GM10266 (cell line): ENCODE data around the gene PRR33.

Source experiments
- DNase-seq: peaks from one replicate; pipeline ENCODE4 v3.0.0; 2012; ENCODE audit errors: extremely low spot score
- CTCF ChIP-seq: IDR thresholded peaks from 2 replicates; pipeline ENCODE4 v1.5.1; 2012; ENCODE audit warnings: mild to moderate bottlenecking, low read depth; ENCODE audit not compliant: control insufficient read depth, insufficient read depth; ENCODE audit errors: missing control alignments

Gene PRR33

GRCh38 chr11:1917523-1918435, 26.1 kb upstream of the PRR33 start:
- TF ChIP-seq CTCF, result peak; percentile 46
- peak; percentile 35 for DNase-seq

DNA sequence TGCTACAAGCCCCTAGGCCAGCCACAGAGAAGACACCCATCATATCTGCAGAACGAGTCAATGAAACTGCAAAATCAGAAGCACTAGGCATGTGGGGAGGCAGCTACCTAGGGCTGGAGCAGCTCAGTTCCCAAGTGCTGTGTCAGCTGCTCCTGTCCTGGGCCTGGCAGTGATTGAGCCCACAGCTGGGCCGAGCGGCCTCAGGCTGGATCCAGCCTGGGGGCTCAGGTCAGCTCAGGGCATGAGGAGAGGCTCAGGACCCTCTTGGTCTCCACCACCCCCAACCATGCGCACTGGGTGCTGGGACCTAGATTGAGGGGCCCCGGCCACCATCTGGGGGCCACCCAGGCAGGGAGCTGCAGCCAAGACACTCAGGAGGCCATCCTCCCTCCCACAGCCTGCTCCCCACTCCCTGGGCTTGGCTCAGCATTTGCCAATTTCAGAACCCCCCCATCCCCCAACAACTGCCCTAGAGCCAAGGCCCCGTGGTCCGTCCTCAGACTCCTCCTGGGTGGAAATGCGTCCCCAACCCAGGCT, 25.4 kb upstream of the PRR33 start:
- peak; percentile 41 for DNase-seq

GRCh38 chr11:1916132-1916985, 24.7 kb upstream of the PRR33 start:
- no peak for TF ChIP-seq CTCF
- peak; percentile 80 for DNase-seq

More for the DNA sequence above, 25.4 kb upstream of the PRR33 start:
- TF ChIP-seq CTCF, result no peak

DNA sequence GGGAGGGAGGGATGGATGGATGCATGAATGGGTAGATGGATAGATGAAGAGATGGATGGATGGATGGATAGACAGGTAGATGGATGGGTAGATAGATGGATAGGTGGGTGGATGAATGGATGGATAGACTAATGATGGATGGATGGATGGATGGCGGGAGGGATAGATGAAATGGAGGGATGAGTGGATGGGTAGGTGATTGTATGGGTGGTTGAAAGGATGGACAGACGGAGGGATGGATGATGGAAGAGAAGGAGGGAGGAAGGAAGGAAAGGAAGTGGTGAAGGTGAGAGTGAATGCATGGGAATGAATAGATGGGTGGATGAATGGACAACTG, 24.1 kb upstream of the PRR33 start:
- DNase-seq, result no peak
- no peak for TF ChIP-seq CTCF

GRCh38 chr11:1913271-1914060, 21.8 kb upstream of the PRR33 start:
- TF ChIP-seq CTCF, result no peak
- no peak for DNase-seq

GRCh38 chr11:1912289-1912878, 20.7 kb upstream of the PRR33 start:
- TF ChIP-seq CTCF, result no peak
- no peak for DNase-seq
